Stimulated activated CD4-positive, alpha-beta T cell treated with anti-CD3 and anti-CD28 coated beads, Interleukin-1b, Interleukin-23, amount 100 ng/mL, for 1 hour (primary cell): Measurements from ENCODE around the gene CCNY.
"Not testable (repeated sequence)": the region's sequence is repeated elsewhere in the genome, so short reads cannot be mapped to it uniquely, and the experiment has no call there.

ENCODE experiments used
- DNase-seq, 2 donors: peaks; one replicate each; pipeline ENCODE4 v3.0.0-alpha.2; 2020; ENCODE audit warnings: low read depth in 2 of 2

CCNY gene

DNA sequence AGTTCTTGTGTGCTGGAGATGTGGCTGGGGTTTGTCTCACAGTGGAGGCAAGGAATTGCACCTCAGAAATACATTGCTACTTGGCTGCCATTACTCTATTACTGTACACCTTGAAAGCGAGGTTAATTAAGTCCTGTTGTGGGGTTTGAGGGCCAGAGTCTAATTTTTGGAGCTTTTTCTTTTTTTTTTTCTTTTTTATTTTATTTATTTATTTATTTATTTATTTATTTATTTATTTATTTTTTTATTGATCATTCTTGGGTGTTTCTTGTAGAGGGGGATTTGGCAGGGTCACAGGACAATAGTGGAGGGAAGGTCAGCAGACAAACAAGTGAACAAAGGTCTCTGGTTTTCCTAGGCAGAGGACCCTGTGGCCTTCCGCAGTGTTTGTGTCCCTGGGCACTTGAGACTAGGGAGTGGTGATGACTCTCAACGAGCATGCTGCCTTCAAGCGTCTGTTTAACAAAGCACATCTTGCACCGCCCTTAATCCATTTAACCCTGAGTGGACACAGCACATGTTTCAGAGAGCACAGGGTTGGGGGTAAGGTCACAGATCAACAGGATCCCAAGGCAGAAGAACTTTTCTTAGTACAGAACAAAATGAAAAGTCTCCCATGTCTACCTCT lies 69.8 kb downstream of the CCNY start:
- not testable (repeated sequence) for DNase-seq

- not testable (repeated sequence) for DNase-seq
Observed at GRCh38 chr10:35407696-35408095, 71.4 kb downstream of the CCNY start.

DNA sequence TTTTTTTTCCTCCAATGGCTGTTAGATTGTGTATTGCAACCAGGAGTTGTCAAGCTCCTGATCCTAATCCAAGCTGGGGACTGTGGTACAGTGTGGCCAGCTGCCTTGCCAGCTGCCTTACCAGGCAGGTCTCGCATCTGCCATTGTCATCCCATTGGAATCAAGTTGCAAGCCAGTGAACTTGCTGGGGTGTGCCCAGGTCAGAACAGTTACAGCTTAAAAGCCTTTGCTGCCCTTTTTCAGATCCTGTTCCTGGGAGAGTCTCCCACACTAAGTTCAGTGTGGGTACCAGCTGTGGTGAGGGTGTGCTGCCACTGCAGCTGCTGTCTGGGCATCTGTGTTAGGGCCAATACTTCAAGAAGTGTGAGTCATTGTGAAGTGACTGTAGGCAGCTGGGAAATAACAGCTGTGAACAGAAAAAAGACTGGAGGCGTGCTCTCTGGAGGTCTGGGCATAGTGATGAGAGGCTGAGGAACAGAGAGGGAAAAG lies 72.8 kb downstream of the CCNY start:
- DNase-seq, result no peak

DNA sequence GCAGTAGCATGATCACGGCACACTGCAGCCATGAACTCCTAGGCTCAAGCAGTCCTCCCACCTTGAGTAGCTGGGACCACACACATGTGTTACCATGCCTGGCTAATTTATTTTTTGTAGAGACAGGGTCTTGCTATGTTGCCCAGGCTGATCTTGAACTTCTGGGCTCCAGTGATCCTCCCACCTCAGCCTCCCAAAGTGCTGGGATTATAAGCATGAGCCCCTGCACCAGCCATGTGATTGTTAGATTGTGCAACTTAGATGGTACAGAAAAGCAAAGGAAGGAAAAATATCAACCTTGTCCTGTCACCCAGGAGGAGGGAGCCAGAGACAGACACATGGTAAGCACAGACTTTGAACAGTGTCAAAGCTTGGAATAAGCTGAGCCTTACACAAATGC lies 73.5 kb downstream of the CCNY start:
- no peak for DNase-seq

DNA sequence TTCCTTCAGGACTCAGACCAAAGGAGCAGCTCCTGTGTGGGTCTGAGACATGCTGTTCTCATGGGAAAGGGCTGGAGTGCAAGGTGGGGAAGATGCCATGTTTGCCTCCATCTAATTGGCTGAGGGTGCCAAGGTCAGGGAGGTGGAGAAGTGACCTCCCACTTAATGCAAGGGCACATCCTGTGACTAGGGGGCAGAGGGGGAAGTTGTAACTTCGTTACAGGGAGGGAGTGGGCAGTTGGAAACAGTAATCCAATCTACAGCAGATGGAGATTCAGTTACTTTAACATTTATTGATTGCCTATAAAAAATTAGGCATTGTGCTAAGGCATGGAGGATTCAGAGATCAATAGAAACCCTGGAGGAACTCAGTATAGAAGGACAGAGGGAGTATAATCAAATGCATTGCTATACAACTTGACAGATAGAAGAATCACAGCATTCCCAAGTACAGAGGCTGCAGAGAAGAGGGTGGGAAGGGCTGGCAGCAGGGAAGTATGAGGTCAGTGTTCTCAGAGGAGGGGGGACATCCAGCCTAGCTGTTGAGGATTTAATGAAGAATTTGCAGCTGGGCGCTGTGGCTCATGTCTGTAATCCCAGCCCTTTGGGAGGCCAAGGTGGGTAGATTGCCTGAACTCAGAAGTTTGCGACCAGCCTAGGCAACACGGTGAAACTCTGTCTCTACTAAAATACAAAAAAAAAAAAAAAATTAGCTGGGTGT lies 75.9 kb downstream of the CCNY start:
- DNase-seq, result no peak

DNA sequence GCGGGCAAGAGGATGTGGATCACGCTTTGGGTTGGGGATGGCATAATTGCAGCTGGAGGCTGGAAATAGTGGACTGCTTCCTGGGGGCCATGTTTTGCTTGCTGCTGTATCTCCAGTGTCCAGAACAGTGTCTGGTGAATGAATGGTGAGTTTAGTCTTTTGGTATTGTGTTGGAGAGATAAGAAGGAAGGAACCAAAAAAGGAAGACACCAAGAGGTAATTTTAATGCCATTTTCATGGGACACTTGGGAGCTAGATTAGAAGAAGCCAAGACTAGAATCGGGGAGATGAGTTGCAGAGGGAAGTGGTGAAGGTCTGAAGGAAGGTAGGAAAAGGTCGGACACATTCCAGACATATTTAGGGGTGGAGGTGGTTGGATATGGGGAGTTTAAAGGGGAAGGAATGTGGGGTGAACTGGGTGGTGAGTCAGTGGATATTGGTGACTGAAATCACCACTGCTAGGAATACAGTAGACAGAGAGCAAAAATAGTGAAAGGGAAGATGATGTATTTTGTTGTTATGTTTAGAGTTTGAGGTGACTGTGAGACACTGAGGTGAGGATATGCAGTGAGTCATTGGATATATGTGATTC lies 76.7 kb downstream of the CCNY start:
- no peak for DNase-seq

DNA sequence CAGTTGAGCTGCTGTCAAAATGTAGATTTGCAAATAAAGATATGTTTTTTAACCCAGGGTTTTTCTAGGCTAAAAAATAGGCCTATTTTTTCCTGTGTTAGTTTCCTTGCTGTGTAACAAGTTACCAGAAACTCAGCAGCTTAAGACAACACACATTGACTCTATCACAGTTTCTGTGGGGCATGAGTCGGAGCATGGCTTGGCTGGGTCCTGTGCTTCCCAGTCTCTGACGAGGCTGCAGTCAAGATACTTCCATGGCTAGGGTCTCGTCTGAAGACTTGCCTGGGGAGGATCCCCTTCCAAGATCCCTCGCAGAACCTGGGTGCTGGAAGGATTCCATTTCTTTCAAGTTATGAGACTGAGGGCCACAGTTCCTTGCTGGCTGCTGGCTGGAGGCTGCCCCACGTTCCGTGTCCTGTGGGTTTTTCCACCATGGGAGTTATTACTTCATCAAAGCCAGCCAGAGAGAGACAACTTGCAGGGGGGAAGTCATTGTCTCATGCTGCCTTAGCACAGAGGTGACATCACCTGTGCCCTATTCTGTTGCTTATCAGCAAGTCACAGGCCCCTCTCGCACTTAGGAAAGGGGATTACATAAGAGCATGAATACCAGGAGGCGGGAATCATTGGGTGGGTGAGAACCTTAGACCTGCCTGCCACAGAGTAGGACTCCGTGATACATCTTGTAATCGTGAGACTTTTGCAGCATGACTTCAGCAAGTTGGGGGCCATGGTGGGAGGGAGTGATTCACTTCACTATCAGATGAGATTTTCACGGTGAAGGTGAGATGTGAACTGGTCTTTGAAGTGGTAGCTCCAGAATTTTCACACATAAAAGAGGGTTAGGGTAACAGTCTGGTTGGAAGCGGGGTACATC lies 77.9 kb downstream of the CCNY start:
- no peak for DNase-seq

DNA sequence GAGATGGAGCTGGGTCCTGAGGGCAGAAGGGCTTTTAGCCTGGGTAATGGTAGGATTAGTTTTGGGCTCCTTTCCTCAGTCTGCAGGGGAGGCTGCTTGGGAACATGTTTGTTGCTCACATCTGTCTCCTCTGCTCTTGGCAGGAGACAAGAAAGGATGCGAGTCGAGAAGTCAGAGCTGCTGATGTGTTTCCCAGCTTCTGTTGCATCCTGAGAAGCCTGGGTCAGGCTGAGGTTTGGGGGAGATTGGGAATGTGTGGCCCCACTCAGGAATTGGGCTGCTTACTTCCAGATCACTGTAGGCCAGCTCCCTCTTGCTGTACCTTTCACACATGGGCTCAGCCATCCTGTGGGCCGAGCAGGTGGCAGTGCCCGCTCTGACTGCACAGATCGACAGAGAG lies 79.2 kb downstream of the CCNY start:
- DNase-seq, result no peak

GRCh38 chr10:35416619-35417312 lies 80.5 kb downstream of the CCNY start:
- DNase-seq, result no peak

DNA sequence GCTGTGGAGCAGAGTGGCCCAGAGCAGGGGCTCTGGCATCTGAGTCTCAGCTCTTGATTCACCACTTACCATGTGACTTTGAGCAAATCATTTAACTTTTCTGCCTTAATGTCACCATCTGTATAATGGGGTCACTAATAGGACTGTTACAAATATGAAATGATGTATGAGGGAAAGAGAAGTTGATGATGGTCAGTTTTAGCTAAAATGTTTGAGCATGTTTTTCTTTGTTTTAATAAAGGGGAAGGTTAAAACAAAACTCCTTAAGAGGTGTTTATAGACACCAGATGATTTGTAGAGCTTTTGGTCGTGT lies 81.0 kb downstream of the CCNY start:
- no peak for DNase-seq

- no peak for DNase-seq
Observed at GRCh38 chr10:35417795-35418194, 81.5 kb downstream of the CCNY start.

DNA sequence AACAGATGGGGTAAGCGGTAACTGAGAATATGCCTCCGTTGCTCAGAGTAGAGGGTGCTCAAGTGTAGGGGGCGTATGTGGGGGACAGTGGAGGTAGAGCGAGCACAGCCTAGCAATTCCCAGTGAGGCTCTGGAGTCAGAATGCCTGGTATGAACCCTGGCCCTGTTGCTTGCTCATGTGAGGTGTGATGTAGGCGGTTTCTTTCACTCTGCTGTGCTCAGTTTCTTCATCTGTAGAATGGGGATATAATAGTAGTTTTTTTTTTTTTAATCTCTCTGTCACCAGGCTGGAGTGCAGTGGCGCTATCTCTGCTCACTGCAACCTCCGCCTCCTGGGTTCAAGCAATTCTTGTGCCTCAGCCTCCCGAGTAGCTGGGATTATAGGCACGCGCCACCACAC lies 82.3 kb downstream of the CCNY start:
- not testable (repeated sequence) for DNase-seq

DNA sequence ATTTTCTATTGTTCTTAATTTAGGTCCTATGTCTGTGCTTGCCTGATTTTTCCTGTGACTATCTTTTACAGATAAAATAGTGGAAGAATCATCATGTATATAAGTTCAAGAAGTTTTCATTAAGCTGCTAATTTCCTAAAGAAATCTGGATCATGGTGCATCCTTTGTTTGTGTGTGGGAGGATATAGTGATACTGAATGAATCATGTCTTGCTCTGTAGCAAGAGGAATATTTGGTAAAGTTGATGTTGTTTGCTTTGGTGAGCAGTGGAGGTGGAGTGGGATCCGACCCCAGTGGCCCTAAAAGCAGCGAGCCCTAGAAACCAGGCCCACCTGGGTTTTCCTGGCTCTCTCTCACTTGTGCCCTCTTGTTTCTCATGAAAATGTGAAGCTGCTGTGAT lies 83.7 kb downstream of the CCNY start:
- no peak for DNase-seq

GRCh38 chr10:35420827-35421552 lies 84.7 kb downstream of the CCNY start:
- DNase-seq, result no peak

DNA sequence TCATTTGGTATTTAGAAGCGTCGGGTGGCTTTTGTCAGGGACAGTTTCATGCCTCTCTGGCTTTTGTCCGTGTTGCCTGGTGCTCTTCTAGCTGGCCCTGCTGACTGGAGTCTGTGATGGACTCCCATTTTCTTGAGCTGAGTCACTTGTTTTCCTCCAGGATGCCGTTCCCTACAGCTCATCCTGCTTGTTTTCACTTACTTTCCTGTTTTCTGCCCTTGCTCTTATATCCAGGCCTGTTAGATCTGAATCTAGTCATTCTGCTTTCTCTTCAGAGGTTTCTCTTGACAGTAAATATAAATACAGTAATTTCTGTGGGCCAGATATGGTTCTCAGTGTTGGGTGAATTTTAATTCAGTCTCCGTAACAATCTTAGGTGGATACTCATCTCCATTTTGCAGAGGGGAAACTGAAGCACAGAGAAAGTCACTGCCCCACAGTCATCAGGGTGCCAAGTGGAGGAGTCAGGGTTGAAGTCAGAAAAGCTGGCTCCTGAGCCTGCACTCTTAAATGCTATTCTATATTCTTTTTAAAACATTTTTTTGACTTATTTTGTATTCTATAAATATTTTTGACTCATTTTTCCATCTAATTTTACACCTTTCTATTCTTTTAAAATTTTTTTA lies 85.4 kb downstream of the CCNY start:
- no peak for DNase-seq

DNA sequence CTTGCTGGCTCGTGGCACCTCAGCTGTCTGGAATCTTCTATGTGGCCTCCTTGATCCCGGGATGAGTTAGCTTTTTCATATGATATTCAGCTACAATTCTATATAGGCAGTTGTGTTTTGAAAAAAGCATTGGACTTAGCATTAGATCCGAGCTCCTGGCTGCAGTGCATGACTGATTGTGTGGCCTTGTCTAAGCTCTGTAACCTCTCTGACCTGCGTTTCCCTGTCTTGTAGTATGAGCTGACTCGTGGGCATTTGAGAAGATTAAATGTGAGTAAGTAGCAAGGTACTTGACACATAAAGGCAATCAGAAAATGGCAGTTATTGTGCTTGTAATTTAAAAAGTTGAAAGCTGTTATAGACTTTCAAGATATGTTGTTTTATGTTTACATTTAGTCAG lies 85.9 kb downstream of the CCNY start:
- DNase-seq, result no peak

GRCh38 chr10:35423505-35424306 lies 87.4 kb downstream of the CCNY start:
- no peak for DNase-seq

DNA sequence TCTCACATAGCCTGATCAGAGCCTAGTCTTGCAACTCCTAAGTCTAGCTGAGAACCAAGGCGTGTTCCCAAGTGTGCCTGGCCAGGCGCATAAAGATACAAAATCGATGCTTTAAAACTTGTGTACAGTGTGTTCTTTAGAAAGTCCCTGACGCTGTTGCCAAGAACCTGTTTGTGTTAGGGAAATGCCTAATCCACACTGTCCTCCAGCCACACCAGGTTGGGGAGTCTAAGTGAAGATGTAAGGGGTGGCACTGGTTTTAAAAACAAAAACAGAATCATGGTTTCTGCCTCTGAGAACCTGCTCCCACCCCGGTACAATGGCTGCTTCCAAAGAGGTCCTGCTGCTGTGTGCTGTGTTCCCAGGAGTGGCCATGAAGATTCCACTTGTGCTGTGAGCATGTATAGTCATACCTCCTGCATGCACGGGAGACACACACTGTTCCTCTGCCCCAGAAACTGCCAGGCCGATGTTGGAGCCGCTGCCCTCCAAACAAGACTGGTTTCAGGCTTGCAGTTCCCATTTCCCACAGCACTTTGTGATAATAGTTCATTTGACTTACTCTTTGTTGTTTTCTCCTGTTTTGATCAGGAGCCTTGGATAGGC lies 88.5 kb downstream of the CCNY start:
- no peak for DNase-seq

- no peak for DNase-seq
Observed at GRCh38 chr10:35425595-35425994, 89.3 kb downstream of the CCNY start.
